C4-2B (cell line): ENCODE data around the gene SEMG1.

ENCODE experiments used
- ZFX ChIP-seq: fragments of 450-650 bp; IDR thresholded peaks from 2 replicates; pipeline ENCODE4 v1.6.1; 2017
- TF ChIP-seq, protein P1 (sequence below): fragments of 450-650 bp; conservative IDR thresholded peaks from 2 replicates; pipeline ENCODE4 v1.5.1; 2017; ENCODE audit warnings: mild to moderate bottlenecking

DNA sequence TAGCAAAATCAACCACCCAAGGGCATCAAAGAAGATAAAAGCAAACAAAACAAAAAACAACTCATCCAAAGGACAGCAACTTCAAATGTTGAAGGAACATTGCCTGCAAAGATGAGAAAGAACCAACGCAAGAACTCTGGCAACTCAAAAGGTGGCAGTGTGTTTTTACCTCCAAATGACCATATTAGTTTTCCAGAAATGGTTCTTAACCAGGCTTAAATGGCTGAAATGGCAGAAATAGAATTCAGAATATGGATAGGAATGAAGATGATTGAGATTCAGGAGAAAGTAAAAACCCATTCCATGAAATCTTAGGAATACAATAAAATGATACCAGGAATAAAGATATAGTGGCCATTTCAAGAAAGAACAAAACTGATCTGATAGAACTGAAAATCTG lies 41.9 kb upstream of the SEMG1 start:
- TF ChIP-seq, protein P1, sequence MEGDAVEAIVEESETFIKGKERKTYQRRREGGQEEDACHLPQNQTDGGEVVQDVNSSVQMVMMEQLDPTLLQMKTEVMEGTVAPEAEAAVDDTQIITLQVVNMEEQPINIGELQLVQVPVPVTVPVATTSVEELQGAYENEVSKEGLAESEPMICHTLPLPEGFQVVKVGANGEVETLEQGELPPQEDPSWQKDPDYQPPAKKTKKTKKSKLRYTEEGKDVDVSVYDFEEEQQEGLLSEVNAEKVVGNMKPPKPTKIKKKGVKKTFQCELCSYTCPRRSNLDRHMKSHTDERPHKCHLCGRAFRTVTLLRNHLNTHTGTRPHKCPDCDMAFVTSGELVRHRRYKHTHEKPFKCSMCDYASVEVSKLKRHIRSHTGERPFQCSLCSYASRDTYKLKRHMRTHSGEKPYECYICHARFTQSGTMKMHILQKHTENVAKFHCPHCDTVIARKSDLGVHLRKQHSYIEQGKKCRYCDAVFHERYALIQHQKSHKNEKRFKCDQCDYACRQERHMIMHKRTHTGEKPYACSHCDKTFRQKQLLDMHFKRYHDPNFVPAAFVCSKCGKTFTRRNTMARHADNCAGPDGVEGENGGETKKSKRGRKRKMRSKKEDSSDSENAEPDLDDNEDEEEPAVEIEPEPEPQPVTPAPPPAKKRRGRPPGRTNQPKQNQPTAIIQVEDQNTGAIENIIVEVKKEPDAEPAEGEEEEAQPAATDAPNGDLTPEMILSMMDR, result no peak
- TF ChIP-seq ZFX, result no peak
